Measurements from ENCODE around the gene ZNF625. TPM values are rescaled to one million over a fixed set of nuclear protein-coding genes. Genes with fewer than 3 reads are reported as not detected.

The ZNF625 gene
- total RNA-seq, 6 experiments from 2014 or later, result 3.4 to 7.7 (median 4.6) TPM

DNA sequence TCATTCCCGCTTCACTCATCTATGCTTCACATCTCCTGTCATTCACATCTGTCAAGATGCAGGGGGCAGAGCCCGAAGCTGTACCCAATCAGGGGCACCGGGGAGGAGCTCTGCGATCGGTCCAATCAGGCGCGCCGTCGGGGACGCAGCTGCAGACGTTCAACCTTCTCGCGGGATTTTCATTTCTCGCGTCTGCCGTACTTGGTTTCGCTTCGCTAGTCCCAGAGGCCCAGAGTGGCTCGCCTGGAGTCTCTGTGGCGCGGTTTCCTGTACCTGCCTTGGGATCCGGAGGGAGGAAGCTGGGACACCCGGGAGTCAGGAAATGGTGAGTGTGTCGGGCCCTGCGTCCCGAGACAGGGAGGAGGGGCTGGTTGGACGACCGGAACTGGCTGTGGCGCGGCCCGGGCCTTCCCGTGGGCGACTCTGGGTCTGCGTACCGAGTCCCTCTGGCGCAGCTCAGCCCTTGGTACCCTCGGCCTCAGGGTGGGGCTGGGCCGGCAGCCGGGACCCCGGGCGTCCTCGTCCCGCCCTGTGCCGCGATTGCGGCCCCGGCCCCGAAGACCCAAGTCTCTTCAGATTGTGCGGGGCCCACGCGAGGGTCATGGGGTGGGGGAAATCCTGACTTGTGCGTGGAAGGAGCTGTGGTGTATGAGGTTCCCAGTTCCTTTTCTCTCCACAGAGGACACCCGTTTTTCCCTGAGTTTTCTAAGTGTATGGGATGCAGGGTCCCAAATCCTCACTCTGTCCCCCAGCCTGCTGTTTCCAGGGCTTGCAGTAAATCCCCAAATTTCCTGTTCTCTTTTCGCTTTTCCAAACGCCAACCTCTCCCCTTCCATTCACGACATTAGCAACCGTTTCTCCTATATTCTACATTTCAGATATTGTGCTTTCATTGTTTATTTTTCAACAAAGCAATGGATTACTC, 6.6 kb upstream of the ZNF625 start, which contains the start of gene ZNF136:
TSS of gene ZNF136 (plus strand) at position 215 of the 925 bp plus-strand sequence. CDS start at position 323, 108 bp downstream.
- TF ChIP-seq, protein P1, sequence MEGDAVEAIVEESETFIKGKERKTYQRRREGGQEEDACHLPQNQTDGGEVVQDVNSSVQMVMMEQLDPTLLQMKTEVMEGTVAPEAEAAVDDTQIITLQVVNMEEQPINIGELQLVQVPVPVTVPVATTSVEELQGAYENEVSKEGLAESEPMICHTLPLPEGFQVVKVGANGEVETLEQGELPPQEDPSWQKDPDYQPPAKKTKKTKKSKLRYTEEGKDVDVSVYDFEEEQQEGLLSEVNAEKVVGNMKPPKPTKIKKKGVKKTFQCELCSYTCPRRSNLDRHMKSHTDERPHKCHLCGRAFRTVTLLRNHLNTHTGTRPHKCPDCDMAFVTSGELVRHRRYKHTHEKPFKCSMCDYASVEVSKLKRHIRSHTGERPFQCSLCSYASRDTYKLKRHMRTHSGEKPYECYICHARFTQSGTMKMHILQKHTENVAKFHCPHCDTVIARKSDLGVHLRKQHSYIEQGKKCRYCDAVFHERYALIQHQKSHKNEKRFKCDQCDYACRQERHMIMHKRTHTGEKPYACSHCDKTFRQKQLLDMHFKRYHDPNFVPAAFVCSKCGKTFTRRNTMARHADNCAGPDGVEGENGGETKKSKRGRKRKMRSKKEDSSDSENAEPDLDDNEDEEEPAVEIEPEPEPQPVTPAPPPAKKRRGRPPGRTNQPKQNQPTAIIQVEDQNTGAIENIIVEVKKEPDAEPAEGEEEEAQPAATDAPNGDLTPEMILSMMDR (IDR thresholded peaks at IDR 0.05), result no peak
- Mint-ChIP-seq H3K36me3 (ENCODE audit: low read depth) (peaks cover 34% of the 10 kb centered on the region), H3K27ac (peak within 1 kb of the TSS; percentile 96), H3K4me1 (ENCODE audit: low read depth) (peaks cover 19% of the 10 kb centered on the region), H3K9me3 (peaks cover 3% of the 10 kb centered on the region; the same call in 1 of the 2 replicates), H3K27me3 (ENCODE audit: insufficient read depth) (no peaks in the 10 kb centered on the region; the same call in 1 of the 2 replicates), H3K4me3 (peak within 1 kb of the TSS; percentile 95)
- peak; percentile 93 for DNase-seq

DNA sequence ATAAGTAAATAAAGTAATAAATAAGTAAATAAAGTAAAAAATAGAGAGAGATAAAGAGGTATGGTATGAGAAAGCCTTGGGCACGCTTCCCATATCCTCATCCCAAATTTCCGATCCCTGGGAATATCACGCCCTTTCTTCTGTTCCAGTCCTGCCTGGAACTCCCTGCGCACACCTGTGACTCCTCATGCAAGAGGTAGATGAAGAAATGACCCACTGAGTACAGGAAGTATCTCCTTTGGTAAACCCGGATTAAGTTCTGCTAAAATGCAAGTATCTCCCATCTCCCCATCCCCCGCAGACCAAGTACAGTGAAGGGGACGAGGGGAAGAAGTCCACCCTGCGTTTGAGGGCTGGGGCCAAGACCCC, 6.0 kb upstream of the ZNF625 start:
- Mint-ChIP-seq H3K9me3 (peaks cover 3% of the 10 kb centered on the region; the same call in 1 of the 2 replicates), H3K27me3 (ENCODE audit: insufficient read depth) (no peaks in the 10 kb centered on the region; the same call in 1 of the 2 replicates), H3K4me1 (ENCODE audit: low read depth) (peaks cover 19% of the 10 kb centered on the region), H3K36me3 (ENCODE audit: low read depth) (peaks cover 34% of the 10 kb centered on the region), H3K4me3 (peak overlapping the region; percentile 95), H3K27ac (peak overlapping the region; percentile 96)
- TF ChIP-seq, protein P1 (IDR thresholded peaks at IDR 0.05), result no peak
- no peak for DNase-seq

DNA sequence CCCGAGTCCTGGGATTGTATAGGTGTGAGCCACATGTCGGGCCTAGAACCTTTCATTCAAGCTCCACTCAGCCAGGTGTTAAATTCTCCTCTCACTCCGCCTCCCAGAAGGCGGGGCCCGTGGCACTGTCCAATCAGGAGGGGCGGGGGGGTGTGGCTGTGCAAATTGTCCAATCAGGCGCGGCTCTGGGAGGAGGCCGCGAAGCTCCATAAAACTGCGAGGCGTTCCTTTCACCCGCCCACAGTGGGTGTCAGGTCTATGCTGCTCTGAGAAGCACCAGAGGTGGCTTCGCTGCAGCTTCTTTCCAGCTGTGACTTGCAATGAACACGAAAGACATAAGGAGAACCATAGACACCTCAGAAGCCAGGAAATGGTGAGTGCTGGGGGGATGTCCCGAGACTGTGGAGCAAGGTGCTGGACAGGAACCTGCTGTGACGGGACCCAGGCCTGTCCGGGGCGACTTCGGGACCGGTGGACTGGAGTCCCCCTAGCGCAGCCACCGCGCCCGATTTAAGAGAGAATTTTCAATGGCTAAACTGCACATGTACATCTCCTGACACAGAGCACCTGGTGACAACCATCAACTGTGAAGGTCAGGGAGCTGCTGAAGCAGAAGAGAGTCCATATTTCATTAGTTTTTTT, 3.4 kb upstream of the ZNF625 start:
- peaks cover 18% of the 10 kb centered on the region for H3K36me3 Mint-ChIP-seq (ENCODE audit: low read depth)

DNA sequence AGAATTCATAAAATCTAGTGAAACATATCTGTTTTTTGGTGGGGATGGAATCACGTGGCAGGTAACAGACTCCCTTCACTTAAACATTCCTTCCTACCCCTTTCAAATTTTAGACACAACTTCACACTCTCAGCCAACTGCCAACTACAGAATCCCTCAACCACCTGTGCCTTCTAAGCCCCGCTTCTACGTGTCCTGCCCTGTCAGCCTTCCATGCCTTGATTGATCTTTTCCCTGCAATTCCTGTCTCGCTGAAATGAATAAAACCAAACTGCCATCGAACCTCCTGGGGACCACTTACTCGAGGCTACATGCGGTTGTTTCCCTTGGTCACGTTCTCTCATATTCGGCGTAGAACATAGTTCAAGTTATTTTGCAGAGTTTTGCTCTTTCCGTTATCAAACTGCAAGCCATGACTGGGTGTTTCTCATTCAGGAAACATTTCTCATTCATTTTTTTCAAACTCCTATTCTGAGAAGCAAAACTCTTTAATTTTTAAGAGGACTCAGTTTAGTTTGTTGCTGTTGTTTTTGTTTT, 1.1 kb downstream of the ZNF625 start:
- no peak for DNase-seq
- Mint-ChIP-seq H3K36me3 (ENCODE audit: low read depth) (peaks cover 24% of the 10 kb centered on the region), H3K9me3 (peaks cover 19% of the 10 kb centered on the region), H3K4me3 (peak overlapping the region; percentile 83), H3K4me1 (ENCODE audit: low read depth) (peaks cover 7% of the 10 kb centered on the region), H3K27ac (peak overlapping the region; percentile 14; the same call in 1 of the 2 replicates), H3K27me3 (ENCODE audit: insufficient read depth) (no peaks in the 10 kb centered on the region)
- TF ChIP-seq, protein P1 (IDR thresholded peaks at IDR 0.05), result no peak

More for the DNA sequence above, 3.4 kb upstream of the ZNF625 start:
- Mint-ChIP-seq H3K4me1 (ENCODE audit: low read depth) (peaks cover 14% of the 10 kb centered on the region), H3K4me3 (no peak overlapping the region), H3K9me3 (peaks cover 7% of the 10 kb centered on the region; the same call in 1 of the 2 replicates), H3K27ac (no peak overlapping the region), H3K27me3 (ENCODE audit: insufficient read depth) (no peaks in the 10 kb centered on the region; the same call in 1 of the 2 replicates)
- DNase-seq, result no peak
- TF ChIP-seq, protein P1 (IDR thresholded peaks at IDR 0.05), result no peak

DNA sequence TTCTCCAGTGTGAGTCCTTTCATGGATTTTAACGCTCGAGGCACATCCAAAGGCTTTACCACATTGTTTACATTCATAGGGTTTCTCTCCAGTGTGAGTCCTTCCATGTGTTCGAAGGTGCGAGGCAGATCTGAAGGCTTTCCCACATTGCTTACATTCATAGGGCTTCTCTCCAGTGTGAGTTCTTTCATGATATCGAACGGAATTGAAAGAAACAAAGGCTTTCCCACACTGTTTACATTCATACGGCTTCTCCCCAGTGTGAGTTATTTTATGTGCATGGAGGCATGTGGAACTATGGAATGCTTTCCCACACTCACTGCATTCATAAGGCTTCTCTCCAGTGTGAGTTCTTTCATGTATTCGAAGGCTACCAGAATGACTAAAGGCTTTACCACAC, 11.2 kb downstream of the ZNF625 start:
- Mint-ChIP-seq H3K4me3 (no peak overlapping the region), H3K27me3 (ENCODE audit: insufficient read depth) (peaks cover 2% of the 10 kb centered on the region; the same call in 1 of the 2 replicates), H3K36me3 (ENCODE audit: low read depth) (peaks cover 40% of the 10 kb centered on the region)

More for the DNA sequence above, 11.2 kb downstream of the ZNF625 start:
- no peak for DNase-seq
- Mint-ChIP-seq H3K9me3 (peaks cover 43% of the 10 kb centered on the region), H3K4me1 (ENCODE audit: low read depth) (peaks cover 12% of the 10 kb centered on the region), H3K27ac (no peak overlapping the region)
- TF ChIP-seq, protein P1 (IDR thresholded peaks at IDR 0.05), result no peak

All from HFFc6 (cell line).